Sigmoid colon (tissue), 7 donors: ENCODE results near the gene NCAPG2. TPM values are rescaled to one million over a fixed set of nuclear protein-coding genes. Genes with fewer than 3 reads are reported as not detected.
A peak's percentile ranks its signal among the peaks of the same experiment; 100 is the strongest.

Experiments used
- DNase-seq: peaks from one replicate; pipeline ENCODE4 v3.0.0-alpha.2; 2019
- H3K27ac ChIP-seq, 4 donors: fragments of 200-600 bp; sonication (generic); one replicate each; pipeline ENCODE4 v1.5.1; 2016 to 2019; ENCODE audit warnings: mild to moderate bottlenecking in 1 of 4
- H3K27me3 ChIP-seq, 3 donors: fragments of 200-600 bp; sonication (generic); one replicate each; pipeline ENCODE4 v1.5.1; 2019; ENCODE audit warnings: mild to moderate bottlenecking in 1 of 3
- H3K36me3 ChIP-seq, 4 donors: fragments of 200-600 bp; sonication (generic); one replicate each; pipeline ENCODE4 v1.5.1; 2016 to 2019
- H3K4me1 ChIP-seq, 4 donors: fragments of 200-600 bp; sonication (generic); one replicate each; pipeline ENCODE4 v1.5.1; 2017 to 2019
- H3K4me3 ChIP-seq, 4 donors: fragments of 200-600 bp; sonication (generic); one replicate each; pipeline ENCODE4 v1.5.1; 2017 to 2019; ENCODE audit warnings: mild to moderate bottlenecking in 2 of 4, moderate library complexity in 1 of 4
- H3K9me3 ChIP-seq, 4 donors: fragments of 200-600 bp in 3 of 4; sonication (generic) in 3 of 4; one replicate each; pipeline versions ENCODE4 v1.5.1 to v1.6.1; 2013 to 2019
- EP300 ChIP-seq, 4 donors: sonication (generic); formaldehyde crosslinking; IDR thresholded peaks; one replicate each; pipeline ENCODE4 v1.6.1; 2017; ENCODE audit warnings: antibody characterized with exemption in 4 of 4
- POLR2A ChIP-seq, 2 donors: fragments of 450-650 bp; IDR thresholded peaks; one replicate each; pipeline ENCODE4 v1.6.1; 2016; ENCODE audit warnings: antibody characterized with exemption in 2 of 2, mild to moderate bottlenecking in 2 of 2, moderate library complexity in 2 of 2
- POLR2AphosphoS5 ChIP-seq, 4 donors: sonication (generic); formaldehyde crosslinking; IDR thresholded peaks; one replicate each; pipeline ENCODE4 v1.6.1; 2017; ENCODE audit warnings: antibody characterized with exemption in 4 of 4
- WGBS, 2 donors: extraction: QIAGEN DNeasy Blood & Tissue Kit; methylation state at CpG; one replicate each; pipeline ENCODE4 v1.1.7; 2013; 5-methylcytosine and 5-hydroxymethylcytosine counted together
- intact Hi-C: fragments of 100-400 bp; cut with DNase I; formaldehyde crosslinking; loops from one replicate; pipeline ENCODE4 v1.15.1; 2023
- polyA plus RNA-seq, 3 donors: library from polyadenylated mRNA; stranded (reverse); fragments of 200-250 nt; gene quantifications; one replicate each; pipeline ENCODE4 v1.2.3, GENCODE V29; 2013
- total RNA-seq, 4 donors: library from RNA; depleted of rRNA; stranded (reverse); fragments of >200 nt; gene quantifications; one replicate each; pipeline ENCODE4 v1.1.0, GENCODE V29; 2016
- TF ChIP-seq, protein P1 (sequence below), 4 experiments: fragments of 450-650 bp in 3 of 4; fragments of 200-600 bp in 1 of 4; IDR thresholded peaks; one replicate each; pipeline ENCODE4 v1.5.1; 2016 to 2019; ENCODE audit warnings: antibody characterized with exemption in 4 of 4, mild to moderate bottlenecking in 3 of 4, moderate library complexity in 2 of 4
- donor health status: healthy with polysubstance abuse.
- donor health status: Bipolar disorder and iron deficiency.
- donor health status: healthy.

The NCAPG2 gene
- total and polyA plus RNA-seq, 7 donors = 1.2 to 11.5 (median 4.4) TPM

DNA sequence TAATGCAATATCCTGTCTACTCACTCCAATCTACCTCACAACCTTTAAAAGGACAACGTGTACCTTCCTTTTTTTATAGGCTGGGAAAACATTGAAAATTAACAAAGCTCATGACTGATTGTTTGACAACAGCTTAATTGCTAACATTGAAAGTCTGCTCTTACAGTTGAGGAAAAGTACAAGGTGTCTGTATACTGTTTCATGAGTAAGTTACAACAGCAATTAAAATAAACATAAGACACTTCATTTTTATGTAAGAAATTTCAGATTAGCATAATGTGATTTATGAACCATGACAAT is 28.6 kb upstream of the NCAPG2 start:
- peak overlapping the region; percentile 40 to 69 (median 46) for H3K27ac ChIP-seq

DNA sequence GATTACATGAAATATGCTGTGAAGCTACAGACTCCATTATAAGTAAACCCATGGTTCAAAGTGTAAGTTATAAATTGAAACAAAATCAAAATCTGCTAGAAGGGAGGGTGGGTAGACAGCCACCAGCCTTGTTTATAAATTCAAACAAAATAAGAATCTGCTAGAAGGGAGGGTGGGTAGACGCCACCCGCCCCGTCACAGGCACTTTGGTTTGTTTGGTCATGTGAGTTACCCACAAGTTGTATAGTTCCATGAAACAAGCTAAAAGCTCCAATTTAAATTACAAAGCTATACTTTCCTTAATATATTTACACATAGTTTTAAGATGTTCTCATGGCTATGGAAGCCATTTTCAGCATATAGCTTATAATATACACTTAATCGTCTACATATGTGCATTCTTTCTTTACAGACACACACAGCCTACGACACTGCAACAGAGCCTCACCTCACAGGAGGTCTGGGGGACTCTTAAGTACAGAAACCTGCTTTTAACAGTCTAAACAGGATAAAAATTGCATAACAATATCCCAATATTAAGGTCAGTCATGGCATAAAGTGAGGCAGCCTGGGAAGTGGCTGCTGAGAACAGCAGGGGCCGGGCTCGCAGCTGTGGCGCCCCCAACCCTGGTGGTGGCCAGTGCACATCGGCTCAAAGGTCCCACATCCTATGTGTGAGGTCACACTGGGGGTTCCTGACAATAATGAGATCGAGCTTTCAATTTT is 28.1 kb upstream of the NCAPG2 start:
- 88 to 93% methylated on average over 10 of the region's 10 CpGs for WGBS, 2 donors
- H3K36me3 ChIP-seq = peaks cover 19 to 81% (median 26%) of the 10 kb centered on the region in 4 donors

More for the DNA sequence above, 28.6 kb upstream of the NCAPG2 start:
- intact Hi-C loops = no loop called here
- Histone ChIP-seq H3K9me3 (no peaks in the 10 kb centered on the region), H3K4me1 (no peaks in the 10 kb centered on the region), H3K36me3 (peaks cover 21 to 87% (median 28%) of the 10 kb centered on the region in 4 donors), H3K27me3 (no peaks in the 10 kb centered on the region), H3K4me3 (no peak overlapping the region)
- no peak for DNase-seq
- no peak for TF ChIP-seq POLR2A (IDR thresholded peaks at IDR 0.05)
- peak in 2 of 4 donors; percentile 32 to 47 for TF ChIP-seq POLR2AphosphoS5 (IDR thresholded peaks at IDR 0.05)
- TF ChIP-seq, protein P1, sequence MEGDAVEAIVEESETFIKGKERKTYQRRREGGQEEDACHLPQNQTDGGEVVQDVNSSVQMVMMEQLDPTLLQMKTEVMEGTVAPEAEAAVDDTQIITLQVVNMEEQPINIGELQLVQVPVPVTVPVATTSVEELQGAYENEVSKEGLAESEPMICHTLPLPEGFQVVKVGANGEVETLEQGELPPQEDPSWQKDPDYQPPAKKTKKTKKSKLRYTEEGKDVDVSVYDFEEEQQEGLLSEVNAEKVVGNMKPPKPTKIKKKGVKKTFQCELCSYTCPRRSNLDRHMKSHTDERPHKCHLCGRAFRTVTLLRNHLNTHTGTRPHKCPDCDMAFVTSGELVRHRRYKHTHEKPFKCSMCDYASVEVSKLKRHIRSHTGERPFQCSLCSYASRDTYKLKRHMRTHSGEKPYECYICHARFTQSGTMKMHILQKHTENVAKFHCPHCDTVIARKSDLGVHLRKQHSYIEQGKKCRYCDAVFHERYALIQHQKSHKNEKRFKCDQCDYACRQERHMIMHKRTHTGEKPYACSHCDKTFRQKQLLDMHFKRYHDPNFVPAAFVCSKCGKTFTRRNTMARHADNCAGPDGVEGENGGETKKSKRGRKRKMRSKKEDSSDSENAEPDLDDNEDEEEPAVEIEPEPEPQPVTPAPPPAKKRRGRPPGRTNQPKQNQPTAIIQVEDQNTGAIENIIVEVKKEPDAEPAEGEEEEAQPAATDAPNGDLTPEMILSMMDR (IDR thresholded peaks at IDR 0.05) = no peak
- peak in 2 of 4 donors; percentile 57 to 83 for TF ChIP-seq EP300 (IDR thresholded peaks at IDR 0.05)
- 44 to 67% methylated on average over 1 of the region's 1 CpG for WGBS, 2 donors

DNA sequence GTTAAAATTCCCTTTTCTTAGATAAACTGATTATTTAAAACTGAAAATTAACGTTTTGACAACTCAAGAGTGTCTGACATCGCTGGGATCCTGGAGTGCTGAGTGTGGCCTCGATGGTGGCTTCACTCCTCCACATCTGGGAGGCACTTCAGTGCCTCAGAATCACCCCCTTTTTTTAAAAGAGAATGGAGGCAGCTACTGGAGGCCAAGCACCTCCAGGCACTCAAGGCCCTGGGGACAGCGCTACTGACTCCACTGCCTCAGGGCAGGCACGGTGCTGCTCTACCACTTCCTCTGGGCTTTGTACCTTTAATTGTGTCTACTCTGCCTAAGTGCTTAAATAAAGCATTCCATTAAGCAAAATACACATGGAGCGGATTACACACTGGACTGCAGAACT is 27.2 kb upstream of the NCAPG2 start:
- Histone ChIP-seq H3K27me3 (no peaks in the 10 kb centered on the region), H3K36me3 (peaks cover 13 to 72% (median 17%) of the 10 kb centered on the region in 4 donors), H3K4me3 (no peak overlapping the region), H3K4me1 (no peaks in the 10 kb centered on the region), H3K27ac (peak overlapping the region in 3 of 4 donors; percentile 14 to 69 (median 44)), H3K9me3 (no peaks in the 10 kb centered on the region)
- intact Hi-C loops = no loop called here
- TF ChIP-seq POLR2A (IDR thresholded peaks at IDR 0.05) (no peak), POLR2AphosphoS5 (IDR thresholded peaks at IDR 0.05) (no peak), EP300 (IDR thresholded peaks at IDR 0.05) (no peak)
- TF ChIP-seq, protein P1 (IDR thresholded peaks at IDR 0.05) = no peak
- WGBS, 2 donors = 93 to 94% methylated on average over 6 of the region's 6 CpGs
- no peak for DNase-seq

More for the DNA sequence above, 28.1 kb upstream of the NCAPG2 start:
- Histone ChIP-seq H3K27me3 (no peaks in the 10 kb centered on the region), H3K4me3 (no peak overlapping the region), H3K9me3 (no peaks in the 10 kb centered on the region), H3K4me1 (no peaks in the 10 kb centered on the region), H3K27ac (peak overlapping the region; percentile 40 to 69 (median 46))
- DNase-seq = no peak
- intact Hi-C loops = no loop called here
- TF ChIP-seq POLR2A (IDR thresholded peaks at IDR 0.05) (no peak), POLR2AphosphoS5 (IDR thresholded peaks at IDR 0.05) (no peak)

DNA sequence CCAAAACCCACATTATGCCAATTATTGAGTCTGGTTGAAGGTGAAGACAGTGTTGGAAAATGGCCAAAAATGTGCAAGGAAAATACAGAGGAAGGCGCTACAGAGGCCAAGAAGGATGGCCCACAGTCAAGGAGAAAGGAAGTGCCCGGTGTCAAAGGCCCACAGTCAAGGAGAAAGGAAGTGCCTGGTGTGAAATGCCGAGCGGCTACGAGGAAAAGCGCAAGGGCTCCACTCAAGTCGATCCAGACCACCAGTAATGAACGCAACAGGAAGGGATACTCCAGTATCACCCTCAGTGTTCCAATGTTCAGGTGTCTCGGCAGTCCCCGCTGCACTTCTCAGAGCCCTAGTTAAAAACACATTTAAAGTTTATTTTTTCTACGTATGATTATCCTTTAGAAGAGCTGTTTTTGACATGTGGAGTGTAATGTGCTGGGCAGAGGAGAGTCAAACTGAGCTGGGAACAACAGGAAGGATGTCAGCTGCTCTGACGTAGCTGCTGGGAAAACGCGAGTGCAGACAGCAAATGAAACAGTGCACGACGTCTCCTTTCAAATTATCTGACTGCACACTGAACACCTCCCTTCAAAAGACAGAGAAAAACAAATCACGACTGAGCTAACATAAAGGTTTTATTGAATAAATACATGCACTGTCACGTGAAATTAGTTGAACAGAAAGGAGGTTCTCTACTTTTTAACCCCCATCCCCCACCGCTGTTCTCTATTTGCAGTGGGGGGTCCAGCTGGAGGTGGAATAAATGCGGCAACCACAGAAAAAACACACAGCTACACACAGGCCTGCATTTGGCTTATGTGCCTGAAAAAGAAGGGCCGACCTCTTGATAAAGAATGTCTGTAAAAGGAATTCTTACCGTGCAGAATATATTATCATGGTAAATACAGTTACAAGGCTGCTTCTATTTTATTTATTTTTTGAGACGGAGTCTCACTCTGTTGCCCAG is 26.1 kb upstream of the NCAPG2 start:
- Histone ChIP-seq H3K9me3 (no peaks in the 10 kb centered on the region), H3K36me3 (peaks cover 12 to 61% (median 15%) of the 10 kb centered on the region in 4 donors), H3K4me3 (no peak overlapping the region), H3K27me3 (no peaks in the 10 kb centered on the region), H3K4me1 (no peaks in the 10 kb centered on the region), H3K27ac (peak overlapping the region; percentile 24 to 69 (median 36))
- no peak for DNase-seq
- intact Hi-C loops = no loop called here
- TF ChIP-seq, protein P1 (IDR thresholded peaks at IDR 0.05) = no peak
- TF ChIP-seq POLR2A (IDR thresholded peaks at IDR 0.05) (no peak), POLR2AphosphoS5 (IDR thresholded peaks at IDR 0.05) (no peak), EP300 (IDR thresholded peaks at IDR 0.05) (no peak)
- WGBS, 2 donors = 83 to 87% methylated on average over 23 of the region's 23 CpGs
